Stimulated activated CD8-positive, alpha-beta memory T cell treated with anti-CD3 and anti-CD28 coated beads, Interleukin-4, amount 100 ng/mL, for 4 hours (primary cell): ENCODE measurements around the gene DENND5A.
"Not testable (repeated sequence)": the region's sequence is repeated elsewhere in the genome, so short reads cannot be mapped to it uniquely, and the experiment has no call there.

ENCODE experiments used
- DNase-seq, 2 donors: peaks; one replicate each; pipeline ENCODE4 v3.0.0-alpha.2; 2020; ENCODE audit warnings: low read depth in 2 of 2, low spot score in 1 of 2

Gene DENND5A

GRCh38 chr11:9103542-9104276 lies 161.4 kb downstream of the DENND5A start:
- no peak for DNase-seq

GRCh38 chr11:9099617-9100016 lies 165.5 kb downstream of the DENND5A start:
- DNase-seq = no peak

GRCh38 chr11:9098455-9098854 lies 166.7 kb downstream of the DENND5A start:
- not testable (repeated sequence) for DNase-seq

- not testable (repeated sequence) for DNase-seq
Observed at GRCh38 chr11:9097186-9097943, 167.8 kb downstream of the DENND5A start.

- DNase-seq = no peak
Observed at GRCh38 chr11:9096427-9096826, 168.7 kb downstream of the DENND5A start.

- no peak for DNase-seq
Observed at GRCh38 chr11:9095421-9095820, 169.7 kb downstream of the DENND5A start.

- no peak for DNase-seq
Observed at GRCh38 chr11:9094420-9094819, 170.7 kb downstream of the DENND5A start.

GRCh38 chr11:9092853-9093778 lies 172.0 kb downstream of the DENND5A start:
- DNase-seq = no peak

- DNase-seq = no peak
Observed at GRCh38 chr11:9092072-9092471, 173.1 kb downstream of the DENND5A start.

- DNase-seq = no peak
Observed at GRCh38 chr11:9091044-9091922, 173.9 kb downstream of the DENND5A start, which contains the start of gene SCUBE2. Gene SCUBE2, minus strand, starts transcription at chr11:9091599. Its CDS starts 71 bp downstream, at chr11:9091528.

GRCh38 chr11:9090488-9091043 lies 174.6 kb downstream of the DENND5A start:
- no peak for DNase-seq

- DNase-seq = no peak
Observed at GRCh38 chr11:9089636-9090035, 175.5 kb downstream of the DENND5A start.

- DNase-seq = no peak
Observed at GRCh38 chr11:9089061-9089460, 176.1 kb downstream of the DENND5A start.
